ENCODE results near the gene SPRR2B.
"Not testable (repeated sequence)": the region's sequence is repeated elsewhere in the genome, so short reads cannot be mapped to it uniquely, and the experiment has no call there.

Gene SPRR2B

GRCh38 chr1:153058826-153059784 is 12.3 kb downstream of the SPRR2B start:
- TF ChIP-seq CTCF (IDR thresholded peaks at IDR 0.05; ENCODE audit: control insufficient read depth, extremely low read depth, insufficient read depth), result no peak
- DNase-seq (ENCODE audit: low read depth), result no peak
- no peak overlapping the region for H3K4me3 ChIP-seq (ENCODE audit: low read depth, low read length)

DNA sequence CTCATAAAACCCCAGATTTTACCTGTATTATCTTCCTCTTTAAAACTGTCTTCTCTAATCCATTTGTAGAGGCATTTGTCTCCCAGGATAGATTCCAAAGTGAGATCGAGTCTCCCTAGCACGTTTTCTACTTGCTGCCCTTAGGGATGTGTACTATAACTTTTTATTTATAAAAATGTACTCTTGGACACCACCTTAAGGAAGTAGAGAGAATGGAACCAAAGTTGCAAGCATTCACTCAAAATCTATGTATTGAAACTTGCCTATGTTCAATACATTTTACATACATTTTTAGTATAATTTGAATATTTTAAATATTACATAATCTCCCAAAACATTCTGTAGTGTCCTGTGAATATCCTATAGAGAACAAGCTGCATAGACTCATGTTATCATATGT is 13.3 kb downstream of the SPRR2B start:
- peak; percentile 25; the same call in 1 of the 2 replicates for TF ChIP-seq CTCF (IDR thresholded peaks at IDR 0.05; ENCODE audit: control insufficient read depth, extremely low read depth, insufficient read depth)
- H3K4me3 ChIP-seq (ENCODE audit: low read depth, low read length), result no peak overlapping the region
- DNase-seq (ENCODE audit: low read depth), result no peak

GRCh38 chr1:153057375-153057774 is 14.0 kb downstream of the SPRR2B start, which contains the start of gene SPRR2A:
Gene SPRR2A, minus strand, starts transcription at chr1:153057512. Its CDS starts 777 bp downstream, at chr1:153056735.
- no peak for TF ChIP-seq CTCF (IDR thresholded peaks at IDR 0.05; ENCODE audit: control insufficient read depth, extremely low read depth, insufficient read depth)
- no peak for DNase-seq (ENCODE audit: low read depth)
- H3K4me3 ChIP-seq (ENCODE audit: low read depth, low read length), result no peak within 1 kb of the TSS

- DNase-seq (ENCODE audit: low read depth); H3K4me3 ChIP-seq (ENCODE audit: low read depth, low read length): not testable (repeated sequence)
These were observed 15.3 kb downstream of the SPRR2B start for GRCh38 chr1:153056111-153056510.

DNA sequence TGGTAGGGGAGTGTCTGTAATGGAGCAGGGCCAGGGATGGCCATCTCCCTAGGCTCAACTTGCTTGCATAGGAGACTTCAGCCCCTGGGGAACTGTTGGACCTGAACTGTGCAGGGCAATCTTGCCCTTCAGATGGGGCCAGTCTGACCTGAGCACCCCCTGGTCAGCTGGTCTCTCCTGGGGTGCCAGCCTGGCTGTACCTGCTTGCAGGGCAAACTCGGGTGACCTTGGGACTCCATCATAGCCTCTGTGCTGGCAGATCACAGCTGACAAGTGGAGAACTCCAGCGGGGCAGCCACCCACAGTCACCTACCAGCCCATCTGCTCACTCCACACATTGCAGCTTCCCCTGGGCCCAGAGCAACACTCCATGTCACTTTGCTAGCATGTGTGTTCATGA is 22.2 kb downstream of the SPRR2B start:
- H3K4me3 ChIP-seq (ENCODE audit: low read depth, low read length), result no peak overlapping the region
- no peak for TF ChIP-seq CTCF (IDR thresholded peaks at IDR 0.05; ENCODE audit: control insufficient read depth, extremely low read depth, insufficient read depth)
- DNase-seq (ENCODE audit: low read depth), result no peak

GRCh38 chr1:153040950-153041631 is 30.3 kb downstream of the SPRR2B start, which contains the start of gene SPRR2D:
Gene SPRR2D, minus strand, starts transcription at chr1:153041120. Its CDS starts 774 bp downstream, at chr1:153040346.
- DNase-seq (ENCODE audit: low read depth), result no peak

More at GRCh38 chr1:153040950-153041631, 30.3 kb downstream of the SPRR2B start, which contains the start of gene SPRR2D:
- H3K4me3 ChIP-seq (ENCODE audit: low read depth, low read length), result no peak within 1 kb of the TSS
- TF ChIP-seq CTCF (IDR thresholded peaks at IDR 0.05; ENCODE audit: control insufficient read depth, extremely low read depth, insufficient read depth), result no peak
